HCT116 (cell line): ENCODE measurements around the gene TMEM138. TPM values are rescaled to one million over a fixed set of nuclear protein-coding genes. Genes with fewer than 3 reads are reported as not detected.

Source experiments
- ATAC-seq: fragments of 200-7000 bp; cut with Tn5 transposase; 2 replicates; pipeline ENCODE4 v1.9.1; 2020; ENCODE audit warnings: mild to moderate bottlenecking, moderate library complexity
- BruUV-seq: library from RNA; stranded (reverse); fragments of 400-500 nt; replicated peaks from 2 replicates; lab custom pipeline; 2021; lab: Mats Ljungman, UMichigan
- CTCF ChIA-PET: fragments of 300-600 bp; sonication (Branson Sonifier 250); formaldehyde crosslinking; loops from one replicate; lab custom pipeline; 2021; ENCODE audit warnings: antibody characterized with exemption; lab: Charles Lee
- POLR2A ChIA-PET: fragments of 300-600, 350-600 bp; sonication (Branson Sonifier 250); formaldehyde crosslinking; loops from one replicate; lab custom pipeline; 2021; ENCODE audit warnings: antibody characterized with exemption; lab: Charles Lee
- RAD21 ChIA-PET, 2 experiments: fragments of 300-600 bp; sonication (Branson Sonifier 250); formaldehyde crosslinking; loops; one replicate each; lab custom pipeline; 2023; ENCODE audit warnings: low total read pairs in 2 of 2; ENCODE audit not compliant: uncharacterized antibody in 2 of 2, unreplicated experiment in 2 of 2, low non-redundant PET in 1 of 2; lab: Charles Lee
- DNase-seq: peaks from one replicate; pipeline ENCODE4 v3.0.0-alpha.2; 2010; ENCODE audit warnings: low read depth, low spot score
- H2AFZ ChIP-seq: fragments of 200-600 bp; shearing (Covaris generic), sonication (generic); 2 replicates; pipeline ENCODE4 v1.6.1; 2017; ENCODE audit warnings: low read depth, mixed run types, mixed read lengths, antibody characterized with exemption, low read length; ENCODE audit not compliant: poor library complexity, severe bottlenecking
- H3K27ac ChIP-seq: 2 replicates; pipeline ENCODE4 v1.5.1; 2012; ENCODE audit warnings: low read depth, low read length
- H3K27me3 ChIP-seq: fragments of 200-600 bp; sonication (generic); 2 replicates; pipeline ENCODE4 v1.6.1; 2016; ENCODE audit warnings: mixed run types, low read length, mixed read lengths; ENCODE audit not compliant: insufficient read depth
- H3K36me3 ChIP-seq, 2 experiments: fragments of 200-500 bp in 1 of 2; fragments of 200-600 bp in 1 of 2; sonication (Bioruptor generic) in 1 of 2; sonication (generic) in 1 of 2; 2 replicates each; pipeline versions ENCODE4 v1.5.1 to v1.6.1; 2014 to 2016; ENCODE audit warnings: low read length in 2 of 2, inconsistent platforms in 1 of 2, mixed read lengths in 1 of 2, mixed run types in 1 of 2; ENCODE audit not compliant: insufficient read depth in 2 of 2, control insufficient read depth in 1 of 2
- H3K4me1 ChIP-seq, 2 experiments: fragments of 200-600 bp in 1 of 2; sonication (generic) in 1 of 2; 2 replicates each; pipeline versions ENCODE4 v1.5.1 to v1.6.1; 2012 to 2017; ENCODE audit warnings: low read length in 2 of 2, inconsistent platforms in 1 of 2, mild to moderate bottlenecking in 1 of 2, mixed read lengths in 1 of 2, mixed run types in 1 of 2, moderate library complexity in 1 of 2; ENCODE audit not compliant: insufficient read depth in 2 of 2, control insufficient read depth in 1 of 2
- H3K4me2 ChIP-seq: fragments of 200-600 bp; sonication (generic); 2 replicates; pipeline ENCODE4 v1.6.1; 2017; ENCODE audit warnings: mixed run types, low read length, mixed read lengths
- H3K4me3 ChIP-seq, 2 experiments: fragments of 200-600 bp in 1 of 2; sonication (generic) in 1 of 2; replicated peaks in 1 of 2; 2 replicates each; pipeline ENCODE4 v1.5.1; 2011 to 2016; ENCODE audit warnings: low read length in 2 of 2, control low read depth in 1 of 2, low read depth in 1 of 2, mild to moderate bottlenecking in 1 of 2, mixed read lengths in 1 of 2, mixed run types in 1 of 2
- H3K79me2 ChIP-seq: fragments of 200-600 bp; sonication (generic); 2 replicates; pipeline ENCODE4 v1.6.1; 2017; ENCODE audit warnings: mild to moderate bottlenecking, mixed run types, low read length, moderate library complexity, mixed read lengths; ENCODE audit not compliant: insufficient read depth
- H3K9ac ChIP-seq: fragments of 200-600 bp; sonication (generic); 2 replicates; pipeline ENCODE4 v1.6.1; 2016; ENCODE audit warnings: low read length, mixed read lengths
- H3K9me2 ChIP-seq: fragments of 200-600 bp; sonication (generic), shearing (Covaris generic); 2 replicates; pipeline ENCODE4 v1.6.1; 2017; ENCODE audit warnings: mixed run types, mild to moderate bottlenecking, moderate library complexity; ENCODE audit not compliant: insufficient read depth
- H3K9me3 ChIP-seq, 2 experiments: fragments of 200-500 bp in 1 of 2; fragments of 200-600 bp in 1 of 2; sonication (Bioruptor generic) in 1 of 2; sonication (generic) in 1 of 2; 2 replicates each; pipeline ENCODE4 v1.6.1; 2014 to 2017; ENCODE audit warnings: low read length in 2 of 2, mixed read lengths in 2 of 2, inconsistent platforms in 1 of 2, low read depth in 1 of 2, mild to moderate bottlenecking in 1 of 2, mixed run types in 1 of 2, moderate library complexity in 1 of 2; ENCODE audit not compliant: control insufficient read depth in 1 of 2, insufficient read depth in 1 of 2
- H4K20me1 ChIP-seq: fragments of 200-600 bp; sonication (generic), shearing (Covaris generic); 2 replicates; pipeline ENCODE4 v1.6.1; 2017; ENCODE audit warnings: mixed run types, mild to moderate bottlenecking, moderate library complexity; ENCODE audit not compliant: insufficient read depth
- CBX3 ChIP-seq: IDR thresholded peaks from 2 replicates; pipeline ENCODE4 v1.6.1; 2012; ENCODE audit warnings: low read depth
- ELF1 ChIP-seq: IDR thresholded peaks from 2 replicates; pipeline ENCODE4 v1.6.1; 2012; ENCODE audit warnings: low read depth, borderline replicate concordance
- FOSL1 ChIP-seq: IDR thresholded peaks from 2 replicates; pipeline ENCODE4 v1.6.1; 2012; ENCODE audit warnings: low read depth
- SP1 ChIP-seq: IDR thresholded peaks from 2 replicates; pipeline ENCODE4 v1.6.1; 2012; ENCODE audit warnings: low read depth
- ZNF274 ChIP-seq: fragments of 200-500 bp; sonication (Bioruptor generic); IDR thresholded peaks from 2 replicates; pipeline ENCODE4 v1.6.1; 2014; ENCODE audit warnings: mild to moderate bottlenecking, low read depth, low read length, inconsistent platforms
- intact Hi-C: fragments of 100-400 bp; cut with micrococcal nuclease; formaldehyde crosslinking; loops from 2 replicates; pipeline ENCODE4 v1.10.0; 2022
- total RNA-seq: library from RNA; stranded (reverse); gene quantifications from one replicate; pipeline ENCODE4 v1.2.1, GENCODE V29; 2021; ENCODE audit not compliant: unreplicated experiment
- TF ChIP-seq, protein P1 (sequence below): IDR thresholded peaks from 2 replicates; pipeline ENCODE4 v1.6.1; 2012; ENCODE audit warnings: low read depth
- TF ChIP-seq, protein P2 (sequence below), 3 experiments: fragments of 200-600 bp in 1 of 3; sonication (generic) in 1 of 3; IDR thresholded peaks in 2 of 3; conservative IDR thresholded peaks in 1 of 3; 2 replicates each; pipeline ENCODE4 v1.5.1; 2012 to 2017; ENCODE audit warnings: low read depth in 2 of 3, low read length in 2 of 3, antibody characterized with exemption in 1 of 3, borderline replicate concordance in 1 of 3, control low read depth in 1 of 3, mild to moderate bottlenecking in 1 of 3, mixed read lengths in 1 of 3, mixed run types in 1 of 3, moderate library complexity in 1 of 3; ENCODE audit not compliant: insufficient read depth in 1 of 3
- TF ChIP-seq, protein P3 (sequence below): IDR thresholded peaks from 2 replicates; pipeline ENCODE4 v1.6.1; 2011; ENCODE audit warnings: mild to moderate bottlenecking, low read length, moderate library complexity; ENCODE audit not compliant: insufficient replicate concordance; ENCODE audit errors: extremely low read depth

TMEM138 gene
- total RNA-seq, 1 experiment from 2014 or later = 45.0 TPM

DNA sequence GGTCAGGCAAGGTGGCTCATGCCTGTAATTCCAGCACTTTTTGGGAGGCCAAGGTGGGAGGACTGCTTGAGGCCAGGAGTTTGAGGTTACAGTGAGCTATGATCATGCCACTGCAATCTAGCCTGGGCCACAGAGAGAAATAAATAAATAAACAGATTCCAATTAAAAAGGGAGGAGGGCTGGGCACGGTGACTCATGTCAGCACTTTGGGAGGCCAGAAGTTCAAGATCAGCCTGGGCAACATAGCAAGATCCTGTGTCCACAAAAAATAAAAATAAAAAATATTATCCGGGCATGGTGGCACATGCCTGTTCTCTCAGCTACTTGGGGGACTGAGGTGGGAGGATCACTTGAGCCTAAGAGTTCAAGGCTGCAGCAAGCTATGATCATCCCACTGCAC is 8.0 kb upstream of the TMEM138 start:
- CTCF ChIA-PET = interaction anchor here (1.5 kb wide), 1 partner anchor 18 kb away, joined by 4 read pairs; no protein-coding TSS in a partner anchor
- Histone ChIP-seq H3K27me3 (no peaks in the 10 kb centered on the region), H3K27ac (no peak overlapping the region), H3K4me1 (no peaks in the 10 kb centered on the region), H4K20me1 (no peaks in the 10 kb centered on the region), H3K9me2 (no peaks in the 10 kb centered on the region), H2AFZ (no peak overlapping the region), H3K4me2 (no peak overlapping the region), H3K9me3 (no peaks in the 10 kb centered on the region), H3K79me2 (no peaks in the 10 kb centered on the region), H3K4me3 (no peak overlapping the region), H3K36me3 (peaks cover 0 to 2% of the 10 kb centered on the region in 2 experiments; a peak in 3 of 4 replicates), H3K9ac (no peak overlapping the region)
- TF ChIP-seq, protein P1, sequence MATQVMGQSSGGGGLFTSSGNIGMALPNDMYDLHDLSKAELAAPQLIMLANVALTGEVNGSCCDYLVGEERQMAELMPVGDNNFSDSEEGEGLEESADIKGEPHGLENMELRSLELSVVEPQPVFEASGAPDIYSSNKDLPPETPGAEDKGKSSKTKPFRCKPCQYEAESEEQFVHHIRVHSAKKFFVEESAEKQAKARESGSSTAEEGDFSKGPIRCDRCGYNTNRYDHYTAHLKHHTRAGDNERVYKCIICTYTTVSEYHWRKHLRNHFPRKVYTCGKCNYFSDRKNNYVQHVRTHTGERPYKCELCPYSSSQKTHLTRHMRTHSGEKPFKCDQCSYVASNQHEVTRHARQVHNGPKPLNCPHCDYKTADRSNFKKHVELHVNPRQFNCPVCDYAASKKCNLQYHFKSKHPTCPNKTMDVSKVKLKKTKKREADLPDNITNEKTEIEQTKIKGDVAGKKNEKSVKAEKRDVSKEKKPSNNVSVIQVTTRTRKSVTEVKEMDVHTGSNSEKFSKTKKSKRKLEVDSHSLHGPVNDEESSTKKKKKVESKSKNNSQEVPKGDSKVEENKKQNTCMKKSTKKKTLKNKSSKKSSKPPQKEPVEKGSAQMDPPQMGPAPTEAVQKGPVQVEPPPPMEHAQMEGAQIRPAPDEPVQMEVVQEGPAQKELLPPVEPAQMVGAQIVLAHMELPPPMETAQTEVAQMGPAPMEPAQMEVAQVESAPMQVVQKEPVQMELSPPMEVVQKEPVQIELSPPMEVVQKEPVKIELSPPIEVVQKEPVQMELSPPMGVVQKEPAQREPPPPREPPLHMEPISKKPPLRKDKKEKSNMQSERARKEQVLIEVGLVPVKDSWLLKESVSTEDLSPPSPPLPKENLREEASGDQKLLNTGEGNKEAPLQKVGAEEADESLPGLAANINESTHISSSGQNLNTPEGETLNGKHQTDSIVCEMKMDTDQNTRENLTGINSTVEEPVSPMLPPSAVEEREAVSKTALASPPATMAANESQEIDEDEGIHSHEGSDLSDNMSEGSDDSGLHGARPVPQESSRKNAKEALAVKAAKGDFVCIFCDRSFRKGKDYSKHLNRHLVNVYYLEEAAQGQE = no peak
- no peak for TF ChIP-seq SP1
- TF ChIP-seq ZNF274 = no peak
- no peak for TF ChIP-seq CBX3
- TF ChIP-seq, protein P2, sequence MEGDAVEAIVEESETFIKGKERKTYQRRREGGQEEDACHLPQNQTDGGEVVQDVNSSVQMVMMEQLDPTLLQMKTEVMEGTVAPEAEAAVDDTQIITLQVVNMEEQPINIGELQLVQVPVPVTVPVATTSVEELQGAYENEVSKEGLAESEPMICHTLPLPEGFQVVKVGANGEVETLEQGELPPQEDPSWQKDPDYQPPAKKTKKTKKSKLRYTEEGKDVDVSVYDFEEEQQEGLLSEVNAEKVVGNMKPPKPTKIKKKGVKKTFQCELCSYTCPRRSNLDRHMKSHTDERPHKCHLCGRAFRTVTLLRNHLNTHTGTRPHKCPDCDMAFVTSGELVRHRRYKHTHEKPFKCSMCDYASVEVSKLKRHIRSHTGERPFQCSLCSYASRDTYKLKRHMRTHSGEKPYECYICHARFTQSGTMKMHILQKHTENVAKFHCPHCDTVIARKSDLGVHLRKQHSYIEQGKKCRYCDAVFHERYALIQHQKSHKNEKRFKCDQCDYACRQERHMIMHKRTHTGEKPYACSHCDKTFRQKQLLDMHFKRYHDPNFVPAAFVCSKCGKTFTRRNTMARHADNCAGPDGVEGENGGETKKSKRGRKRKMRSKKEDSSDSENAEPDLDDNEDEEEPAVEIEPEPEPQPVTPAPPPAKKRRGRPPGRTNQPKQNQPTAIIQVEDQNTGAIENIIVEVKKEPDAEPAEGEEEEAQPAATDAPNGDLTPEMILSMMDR (IDR thresholded peaks at IDR 0.05 in 2 of 3, conservative IDR thresholded peaks at IDR 0.05 in 1 of 3; ENCODE audit: borderline replicate concordance in 1 of 3, insufficient read depth in 1 of 3, low read depth in 2 of 3, low read length in 2 of 3) = no peak
- TF ChIP-seq, protein P3, sequence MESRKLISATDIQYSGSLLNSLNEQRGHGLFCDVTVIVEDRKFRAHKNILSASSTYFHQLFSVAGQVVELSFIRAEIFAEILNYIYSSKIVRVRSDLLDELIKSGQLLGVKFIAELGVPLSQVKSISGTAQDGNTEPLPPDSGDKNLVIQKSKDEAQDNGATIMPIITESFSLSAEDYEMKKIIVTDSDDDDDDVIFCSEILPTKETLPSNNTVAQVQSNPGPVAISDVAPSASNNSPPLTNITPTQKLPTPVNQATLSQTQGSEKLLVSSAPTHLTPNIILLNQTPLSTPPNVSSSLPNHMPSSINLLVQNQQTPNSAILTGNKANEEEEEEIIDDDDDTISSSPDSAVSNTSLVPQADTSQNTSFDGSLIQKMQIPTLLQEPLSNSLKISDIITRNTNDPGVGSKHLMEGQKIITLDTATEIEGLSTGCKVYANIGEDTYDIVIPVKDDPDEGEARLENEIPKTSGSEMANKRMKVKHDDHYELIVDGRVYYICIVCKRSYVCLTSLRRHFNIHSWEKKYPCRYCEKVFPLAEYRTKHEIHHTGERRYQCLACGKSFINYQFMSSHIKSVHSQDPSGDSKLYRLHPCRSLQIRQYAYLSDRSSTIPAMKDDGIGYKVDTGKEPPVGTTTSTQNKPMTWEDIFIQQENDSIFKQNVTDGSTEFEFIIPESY = no peak
- TF ChIP-seq ELF1 = no peak
- TF ChIP-seq FOSL1 = no peak
- POLR2A ChIA-PET = no interaction called here
- intact Hi-C loops = no loop called here
- BruUV-seq = no TSS peak
- no peak for DNase-seq
- RAD21 ChIA-PET = no interaction called here
- ATAC-seq = no peak
